Parathyroid adenoma (tissue), 2 donors: ENCODE results near the gene SIGLEC15.

Experiments
- H2AFZ ChIP-seq: fragments of 300-600 bp; sonication (generic); one replicate; pipeline ENCODE4 v1.7.0; 2017; ENCODE audit warnings: antibody characterized with exemption, mild to moderate bottlenecking
- H3K27ac ChIP-seq: fragments of 300-600 bp; sonication (generic); one replicate; pipeline ENCODE4 v1.7.0; 2017
- H3K27me3 ChIP-seq: fragments of 300-600 bp; sonication (generic); one replicate; pipeline ENCODE4 v1.7.0; 2017; ENCODE audit warnings: low read length; ENCODE audit not compliant: control insufficient read depth, insufficient read depth
- H3K36me3 ChIP-seq: fragments of 300-600 bp; sonication (generic); one replicate; pipeline ENCODE4 v1.7.0; 2017; ENCODE audit warnings: low read length; ENCODE audit not compliant: control insufficient read depth, insufficient read depth
- H3K4me1 ChIP-seq: fragments of 300-600 bp; sonication (generic); one replicate; pipeline ENCODE4 v1.7.0; 2017; ENCODE audit warnings: control low read depth
- H3K4me2 ChIP-seq: fragments of 300-600 bp; sonication (generic); one replicate; pipeline ENCODE4 v1.7.0; 2017; ENCODE audit warnings: low read length
- H3K4me3 ChIP-seq: fragments of 300-600 bp; sonication (generic); one replicate; pipeline ENCODE4 v1.7.0; 2017; ENCODE audit warnings: low read depth, low read length
- H3K79me2 ChIP-seq: fragments of 300-600 bp; sonication (generic); one replicate; pipeline ENCODE4 v1.7.0; 2017; ENCODE audit warnings: control low read depth
- H3K9ac ChIP-seq: fragments of 300-600 bp; sonication (generic); one replicate; pipeline ENCODE4 v1.7.0; 2017; ENCODE audit warnings: mild to moderate bottlenecking
- H3K9me3 ChIP-seq: fragments of 300-600 bp; sonication (generic); one replicate; pipeline ENCODE4 v1.7.0; 2017; ENCODE audit warnings: low read length; ENCODE audit not compliant: control insufficient read depth
- CTCF ChIP-seq: fragments of 300-600 bp; sonication (generic); IDR thresholded peaks from one replicate; pipeline ENCODE4 v1.7.0; 2017; ENCODE audit warnings: antibody characterized with exemption, mild to moderate bottlenecking
- donor health status: primary hyperparathyroidism.

The SIGLEC15 gene

GRCh38 chr18:45835057-45835636 is 9.7 kb downstream of the SIGLEC15 start:
- Histone ChIP-seq H3K4me2 (no peak overlapping the region), H3K9me3 (no peaks in the 10 kb centered on the region), H3K79me2 (no peaks in the 10 kb centered on the region), H3K9ac (no peak overlapping the region), H3K27me3 (no peaks in the 10 kb centered on the region), H3K27ac (no peak overlapping the region), H3K36me3 (no peaks in the 10 kb centered on the region), H3K4me1 (peaks cover 2% of the 10 kb centered on the region), H3K4me3 (no peak overlapping the region), H2AFZ (no peak overlapping the region)
- no peak for TF ChIP-seq CTCF

- H3K27ac ChIP-seq: no peak overlapping the region
- H3K9ac ChIP-seq: no peak overlapping the region
- peaks cover 2% of the 10 kb centered on the region for H3K4me1 ChIP-seq
- no peaks in the 10 kb centered on the region for H3K79me2 ChIP-seq
- no peaks in the 10 kb centered on the region for H3K27me3 ChIP-seq
- H3K36me3 ChIP-seq: no peaks in the 10 kb centered on the region
- no peak for TF ChIP-seq CTCF
- H2AFZ ChIP-seq: no peak overlapping the region
- no peak overlapping the region for H3K4me2 ChIP-seq
- H3K4me3 ChIP-seq: no peak overlapping the region
- no peaks in the 10 kb centered on the region for H3K9me3 ChIP-seq
Measured at GRCh38 chr18:45836242-45837205, 11.0 kb downstream of the SIGLEC15 start.

- H3K27ac ChIP-seq: no peak overlapping the region
- H3K4me3 ChIP-seq: no peak overlapping the region
- H3K36me3 ChIP-seq: no peaks in the 10 kb centered on the region
- H3K9ac ChIP-seq: no peak overlapping the region
- no peaks in the 10 kb centered on the region for H3K9me3 ChIP-seq
- H3K79me2 ChIP-seq: no peaks in the 10 kb centered on the region
- peaks cover 2% of the 10 kb centered on the region for H3K4me1 ChIP-seq
- peak overlapping the region; percentile 81 for H2AFZ ChIP-seq
- no peak for TF ChIP-seq CTCF
- H3K4me2 ChIP-seq: peak overlapping the region; percentile 58
- H3K27me3 ChIP-seq: no peaks in the 10 kb centered on the region
Measured at GRCh38 chr18:45837283-45838070, 12.0 kb downstream of the SIGLEC15 start.

- Histone ChIP-seq H3K9me3 (no peaks in the 10 kb centered on the region), H3K4me1 (peaks cover 2% of the 10 kb centered on the region), H3K9ac (no peak overlapping the region), H3K4me3 (no peak overlapping the region), H3K79me2 (no peaks in the 10 kb centered on the region), H3K27ac (no peak overlapping the region), H3K4me2 (peak overlapping the region; percentile 40), H2AFZ (peak overlapping the region; percentile 81), H3K36me3 (no peaks in the 10 kb centered on the region), H3K27me3 (no peaks in the 10 kb centered on the region)
- no peak for TF ChIP-seq CTCF
Measured at GRCh38 chr18:45838302-45839070, 13.0 kb downstream of the SIGLEC15 start.
